ENCODE measurements around the gene RPS4Y1. TPM values are rescaled to one million over a fixed set of nuclear protein-coding genes. Genes with fewer than 3 reads are reported as not detected.

Gene RPS4Y1
- total and polyA plus RNA-seq, 2 of the 8 experiments (the other 6 are each of a cell fraction or from before 2014, with no cell fraction given): 259 to 790 TPM

GRCh38 chrY:2883561-2883960 lies 42.2 kb downstream of the RPS4Y1 start (continued):
- TF ChIP-seq TAF1 (IDR thresholded peaks at IDR 0.05; ENCODE audit: low read depth, low read length) (no peak), NANOG (IDR thresholded peaks at IDR 0.05; ENCODE audit: insufficient read depth, low read depth, low read length, poor library complexity, severe bottlenecking) (no peak)

All from H1 (cell line).